ENCODE data around the gene WRNIP1. TPM values are rescaled to one million over a fixed set of nuclear protein-coding genes. Genes with fewer than 3 reads are reported as not detected.

WRNIP1 gene
- total RNA-seq, 1 donor from 2014 or later, result 34.6 TPM

- no peak overlapping the region for H3K4me3 Mint-ChIP-seq (ENCODE audit: unreplicated experiment)
- TF ChIP-seq CTCF (IDR thresholded peaks at IDR 0.05), result no peak
- no peak for DNase-seq (ENCODE audit: low spot score)
Measured at GRCh38 chr6:2807342-2808090, 42.3 kb downstream of the WRNIP1 start.

GRCh38 chr6:2809015-2809414 is 43.8 kb downstream of the WRNIP1 start:
- peaks cover 17% of the 10 kb centered on the region for H3K4me1 Mint-ChIP-seq (ENCODE audit: low read depth)
- H3K27me3 Mint-ChIP-seq (ENCODE audit: low read depth), result no peaks in the 10 kb centered on the region
- H3K27ac Mint-ChIP-seq (ENCODE audit: unreplicated experiment), result no peak overlapping the region
- no peak overlapping the region for H3K4me3 Mint-ChIP-seq (ENCODE audit: unreplicated experiment)
- peaks cover 1% of the 10 kb centered on the region for H3K36me3 Mint-ChIP-seq (ENCODE audit: low read depth)
- DNase-seq (ENCODE audit: low spot score), result no peak
- TF ChIP-seq CTCF (IDR thresholded peaks at IDR 0.05), result no peak
- H3K9me3 Mint-ChIP-seq (ENCODE audit: low read depth), result no peaks in the 10 kb centered on the region

More at GRCh38 chr6:2807342-2808090, 42.3 kb downstream of the WRNIP1 start:
- Mint-ChIP-seq H3K4me1 (ENCODE audit: low read depth) (peaks cover 17% of the 10 kb centered on the region), H3K27ac (ENCODE audit: unreplicated experiment) (peak overlapping the region; percentile 18), H3K9me3 (ENCODE audit: low read depth) (no peaks in the 10 kb centered on the region), H3K36me3 (ENCODE audit: low read depth) (peaks cover 1% of the 10 kb centered on the region), H3K27me3 (ENCODE audit: low read depth) (no peaks in the 10 kb centered on the region)

GRCh38 chr6:2810092-2810671 is 45.0 kb downstream of the WRNIP1 start:
- no peak overlapping the region for H3K4me3 Mint-ChIP-seq (ENCODE audit: unreplicated experiment)
- H3K36me3 Mint-ChIP-seq (ENCODE audit: low read depth), result peaks cover 1% of the 10 kb centered on the region
- DNase-seq (ENCODE audit: low spot score), result no peak
- no peak for TF ChIP-seq CTCF (IDR thresholded peaks at IDR 0.05)
- H3K27me3 Mint-ChIP-seq (ENCODE audit: low read depth), result no peaks in the 10 kb centered on the region
- peaks cover 2% of the 10 kb centered on the region for H3K9me3 Mint-ChIP-seq (ENCODE audit: low read depth)
- peaks cover 12% of the 10 kb centered on the region for H3K4me1 Mint-ChIP-seq (ENCODE audit: low read depth)
- H3K27ac Mint-ChIP-seq (ENCODE audit: unreplicated experiment), result no peak overlapping the region

- H3K27ac Mint-ChIP-seq (ENCODE audit: unreplicated experiment), result no peak overlapping the region
- peaks cover 20% of the 10 kb centered on the region for H3K9me3 Mint-ChIP-seq (ENCODE audit: low read depth)
- H3K4me3 Mint-ChIP-seq (ENCODE audit: unreplicated experiment), result no peak overlapping the region
- TF ChIP-seq CTCF (IDR thresholded peaks at IDR 0.05), result no peak
- H3K4me1 Mint-ChIP-seq (ENCODE audit: low read depth), result peaks cover 11% of the 10 kb centered on the region
- peaks cover 5% of the 10 kb centered on the region for H3K36me3 Mint-ChIP-seq (ENCODE audit: low read depth)
- H3K27me3 Mint-ChIP-seq (ENCODE audit: low read depth), result no peaks in the 10 kb centered on the region
- DNase-seq (ENCODE audit: low spot score), result no peak
Measured at GRCh38 chr6:2812695-2813094, 47.5 kb downstream of the WRNIP1 start.

- no peak overlapping the region for H3K27ac Mint-ChIP-seq (ENCODE audit: unreplicated experiment)
- H3K9me3 Mint-ChIP-seq (ENCODE audit: low read depth), result peaks cover 20% of the 10 kb centered on the region
- peaks cover 3% of the 10 kb centered on the region for H3K36me3 Mint-ChIP-seq (ENCODE audit: low read depth)
- no peaks in the 10 kb centered on the region for H3K27me3 Mint-ChIP-seq (ENCODE audit: low read depth)
- DNase-seq (ENCODE audit: low spot score), result no peak
- TF ChIP-seq CTCF (IDR thresholded peaks at IDR 0.05), result no peak
- H3K4me1 Mint-ChIP-seq (ENCODE audit: low read depth), result peaks cover 29% of the 10 kb centered on the region
- no peak overlapping the region for H3K4me3 Mint-ChIP-seq (ENCODE audit: unreplicated experiment)
Measured at GRCh38 chr6:2816158-2816557, 51.0 kb downstream of the WRNIP1 start.
